Measurements from ENCODE around the gene DYNLRB2.

DYNLRB2 gene

DNA sequence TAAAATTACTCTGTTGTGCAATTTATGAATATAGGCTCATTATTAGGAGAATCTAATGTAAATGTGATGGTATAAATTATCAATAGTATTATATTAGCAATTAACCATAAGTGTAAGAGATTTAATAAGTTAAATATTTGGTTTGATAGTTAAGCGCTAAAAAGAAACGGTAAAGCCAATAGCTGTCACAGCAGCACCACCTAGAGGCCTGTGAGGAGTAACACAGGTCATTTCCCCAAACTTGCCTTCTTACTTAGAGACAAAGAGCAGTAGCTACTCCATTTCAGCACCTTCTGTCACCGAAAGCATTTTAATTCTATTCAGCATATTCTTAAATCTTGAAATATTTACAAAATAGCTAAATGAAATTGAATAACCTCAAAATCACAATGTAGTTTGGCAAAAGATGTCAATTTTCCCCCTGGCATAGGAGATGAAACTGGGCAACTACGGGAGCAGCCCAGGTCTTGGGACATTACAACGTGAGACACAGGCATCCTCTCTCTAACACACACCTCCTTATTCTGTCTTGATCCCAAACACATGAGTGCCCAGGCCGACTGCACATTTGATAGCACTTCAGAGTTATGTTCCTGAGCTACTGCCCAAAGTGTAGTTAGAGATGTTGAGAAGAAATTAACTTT is 14.3 kb upstream of the DYNLRB2 start:
- CTCF ChIA-PET = interaction anchor here (0.6 to 5.0 kb wide), 27 partner anchors 8 to 1734 kb away, joined by 3 to 44 read pairs (median 5); no protein-coding TSS in a partner anchor
- Histone ChIP-seq H3K4me1 (ENCODE audit: control extremely low read depth in 1 of 4, control insufficient read depth in 4 of 4, insufficient read depth in 4 of 4, low read length in 3 of 4) (peaks cover 0 to 2% (median 0%) of the 10 kb centered on the region in 4 experiments), H3K27me3 (replicated peaks in 2 of 5; ENCODE audit: control insufficient read depth in 4 of 5, insufficient read depth in 5 of 5, low read length in 4 of 5) (peaks cover 0 to 3% (median 0%) of the 10 kb centered on the region in 5 experiments), H3K27ac (ENCODE audit: insufficient read depth in 1 of 2, low read depth in 1 of 2, low read length in 2 of 2, poor library complexity in 1 of 2, severe bottlenecking in 2 of 2) (no peak overlapping the region), H3K36me3 (ENCODE audit: control insufficient read depth in 4 of 4, insufficient read depth in 4 of 4, low read length in 3 of 4) (no peaks in the 10 kb centered on the region), H3K4me3 (ENCODE audit: control insufficient read depth in 1 of 7, extremely low read depth in 1 of 7, insufficient read depth in 4 of 7, low read depth in 2 of 7, low read length in 6 of 7) (peak overlapping the region in 1 of 7 experiments; percentile 29), H3K9me3 (ENCODE audit: control extremely low read depth in 1 of 5, control insufficient read depth in 4 of 5, insufficient read depth in 2 of 5, low read depth in 1 of 5, low read length in 4 of 5) (no peaks in the 10 kb centered on the region)
- peak; percentile 68 to 86 (median 84) for DNase-seq
- WGBS (ENCODE audit: insufficient coverage) = 30% methylated on average over 2 of the region's 6 CpGs
- POLR2A ChIA-PET = no interaction called here

DNA sequence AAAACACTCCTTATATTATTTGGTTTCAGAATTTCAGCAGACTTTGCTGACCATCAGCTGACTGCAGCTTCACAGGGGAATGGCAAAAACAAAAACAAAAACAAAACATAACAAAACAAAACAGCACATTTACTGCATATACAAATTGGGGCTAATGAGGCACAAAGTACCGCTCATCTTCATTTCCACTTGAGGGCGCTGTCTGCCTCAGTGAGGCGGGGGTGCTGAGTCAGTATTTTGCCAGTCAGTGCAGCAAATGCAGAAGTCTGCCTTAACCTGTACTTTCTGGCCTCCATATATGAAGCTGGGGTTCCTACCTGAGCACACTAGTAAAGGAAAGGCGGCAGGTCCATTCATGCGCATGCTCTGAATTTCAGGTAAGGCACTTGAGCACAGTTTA is 13.5 kb upstream of the DYNLRB2 start:
- H3K4me3 ChIP-seq (ENCODE audit: control insufficient read depth in 1 of 7, extremely low read depth in 1 of 7, insufficient read depth in 4 of 7, low read depth in 2 of 7, low read length in 6 of 7) = no peak overlapping the region
- POLR2A ChIA-PET = no interaction called here

DNA sequence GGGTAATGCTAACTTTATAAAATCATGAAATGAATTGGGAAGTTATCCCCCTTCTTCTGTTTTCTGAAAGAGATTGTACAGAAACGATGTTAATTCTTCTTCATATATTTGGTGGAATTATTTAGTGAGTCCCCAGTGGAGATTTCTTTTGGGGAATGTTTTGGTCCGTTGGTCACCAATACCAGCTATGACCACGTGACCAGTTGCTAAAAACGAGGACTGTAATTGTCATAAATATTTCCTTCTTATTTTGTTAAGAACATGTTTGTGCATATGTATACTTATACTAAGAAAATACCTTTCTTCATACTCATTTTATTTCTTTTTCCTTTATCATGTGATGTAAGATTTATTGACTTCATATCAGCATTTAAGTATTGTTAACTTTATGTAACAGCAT is 10.3 kb upstream of the DYNLRB2 start:
- no peak overlapping the region for H3K27ac ChIP-seq (ENCODE audit: insufficient read depth in 1 of 2, low read depth in 1 of 2, low read length in 2 of 2, poor library complexity in 1 of 2, severe bottlenecking in 2 of 2)
- POLR2A ChIA-PET = no interaction called here
- H3K4me1 ChIP-seq (ENCODE audit: control extremely low read depth in 1 of 4, control insufficient read depth in 4 of 4, insufficient read depth in 4 of 4, low read length in 3 of 4) = peaks cover 0 to 2% (median 0%) of the 10 kb centered on the region in 4 experiments
- H3K36me3 ChIP-seq (ENCODE audit: control insufficient read depth in 4 of 4, insufficient read depth in 4 of 4, low read length in 3 of 4) = no peaks in the 10 kb centered on the region
- 100% methylated on average over 1 of the region's 4 CpGs for WGBS (ENCODE audit: insufficient coverage)
- peaks cover 0 to 8% (median 2%) of the 10 kb centered on the region in 5 experiments for H3K27me3 ChIP-seq (replicated peaks in 2 of 5; ENCODE audit: control insufficient read depth in 4 of 5, insufficient read depth in 5 of 5, low read length in 4 of 5)
- DNase-seq = no peak
- no peaks in the 10 kb centered on the region for H3K9me3 ChIP-seq (ENCODE audit: control extremely low read depth in 1 of 5, control insufficient read depth in 4 of 5, insufficient read depth in 2 of 5, low read depth in 1 of 5, low read length in 4 of 5)
- no peak overlapping the region for H3K4me3 ChIP-seq (ENCODE audit: control insufficient read depth in 1 of 7, extremely low read depth in 1 of 7, insufficient read depth in 4 of 7, low read depth in 2 of 7, low read length in 6 of 7)
- CTCF ChIA-PET = interaction anchor here (1.5 kb wide), 1 partner anchor 295 kb away, joined by 3 read pairs; no protein-coding TSS in a partner anchor

More for the DNA sequence above, 13.5 kb upstream of the DYNLRB2 start:
- Histone ChIP-seq H3K27me3 (replicated peaks in 2 of 5; ENCODE audit: control insufficient read depth in 4 of 5, insufficient read depth in 5 of 5, low read length in 4 of 5) (peaks cover 0 to 3% (median 0%) of the 10 kb centered on the region in 5 experiments), H3K4me1 (ENCODE audit: control extremely low read depth in 1 of 4, control insufficient read depth in 4 of 4, insufficient read depth in 4 of 4, low read length in 3 of 4) (peaks cover 0 to 2% (median 0%) of the 10 kb centered on the region in 4 experiments), H3K27ac (ENCODE audit: insufficient read depth in 1 of 2, low read depth in 1 of 2, low read length in 2 of 2, poor library complexity in 1 of 2, severe bottlenecking in 2 of 2) (no peak overlapping the region), H3K36me3 (ENCODE audit: control insufficient read depth in 4 of 4, insufficient read depth in 4 of 4, low read length in 3 of 4) (no peaks in the 10 kb centered on the region), H3K9me3 (ENCODE audit: control extremely low read depth in 1 of 5, control insufficient read depth in 4 of 5, insufficient read depth in 2 of 5, low read depth in 1 of 5, low read length in 4 of 5) (no peaks in the 10 kb centered on the region)
- WGBS (ENCODE audit: insufficient coverage) = 42% methylated on average over 5 of the region's 5 CpGs
- DNase-seq = peak; percentile 60 to 83 (median 83)
- CTCF ChIA-PET = interaction anchor here (0.8 to 5.0 kb wide), 24 partner anchors 12 to 327 kb away, joined by 3 to 44 read pairs (median 5); no protein-coding TSS in a partner anchor

DNA sequence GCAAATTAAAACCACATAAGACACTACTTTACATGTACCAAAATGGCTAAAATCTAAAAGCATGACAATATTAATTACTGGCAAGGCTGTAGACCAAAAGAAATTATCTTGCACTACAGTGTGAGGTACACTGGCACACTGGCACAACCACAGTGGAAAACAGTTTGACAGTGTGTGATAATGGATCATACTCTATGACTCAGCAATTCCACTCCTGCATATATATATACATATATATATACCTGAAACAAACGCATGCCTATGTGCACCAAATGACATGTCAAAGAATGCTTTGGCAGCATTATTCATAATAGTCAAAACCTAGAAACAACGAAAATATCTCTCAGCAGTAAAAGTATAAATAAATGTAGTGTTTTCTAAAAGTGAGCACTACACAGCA is 4.6 kb upstream of the DYNLRB2 start:
- POLR2A ChIA-PET = no interaction called here
- Histone ChIP-seq H3K9me3 (ENCODE audit: control extremely low read depth in 1 of 5, control insufficient read depth in 4 of 5, insufficient read depth in 2 of 5, low read depth in 1 of 5, low read length in 4 of 5) (no peaks in the 10 kb centered on the region), H3K27me3 (replicated peaks in 2 of 5; ENCODE audit: control insufficient read depth in 4 of 5, insufficient read depth in 5 of 5, low read length in 4 of 5) (peaks cover 2 to 10% (median 3%) of the 10 kb centered on the region in 5 experiments), H3K27ac (ENCODE audit: insufficient read depth in 1 of 2, low read depth in 1 of 2, low read length in 2 of 2, poor library complexity in 1 of 2, severe bottlenecking in 2 of 2) (no peak overlapping the region), H3K36me3 (ENCODE audit: control insufficient read depth in 4 of 4, insufficient read depth in 4 of 4, low read length in 3 of 4) (no peaks in the 10 kb centered on the region), H3K4me3 (ENCODE audit: control insufficient read depth in 1 of 7, extremely low read depth in 1 of 7, insufficient read depth in 4 of 7, low read depth in 2 of 7, low read length in 6 of 7) (no peak overlapping the region), H3K4me1 (ENCODE audit: control extremely low read depth in 1 of 4, control insufficient read depth in 4 of 4, insufficient read depth in 4 of 4, low read length in 3 of 4) (peaks cover 0 to 10% (median 3%) of the 10 kb centered on the region in 4 experiments)
- WGBS (ENCODE audit: insufficient coverage) = no CpG with 5 or more reads among the region's 2 CpGs
- peak in 1 of 3 donors; percentile 22 for DNase-seq
- CTCF ChIA-PET = no interaction called here

DNA sequence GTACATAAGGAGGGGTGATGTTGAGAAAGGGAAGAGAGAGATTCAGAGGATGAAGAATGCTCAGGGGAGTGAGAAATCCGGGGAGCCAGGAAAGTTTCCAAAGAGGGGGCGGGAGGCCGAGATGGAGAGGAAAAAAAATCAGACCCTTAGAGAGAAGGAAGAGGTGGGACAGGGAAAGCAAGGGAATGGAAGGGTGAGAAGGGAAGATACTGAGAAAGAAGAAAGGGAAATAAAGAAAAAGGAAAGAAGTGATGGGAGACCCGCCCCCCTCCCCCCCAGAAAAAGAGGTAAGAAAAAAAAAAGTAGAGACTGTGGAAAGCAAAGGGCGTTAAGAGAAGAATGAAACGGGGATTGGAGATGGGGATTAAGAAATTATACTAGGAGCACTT is 507 bp downstream of the DYNLRB2 start:
- no peak for DNase-seq
- Histone ChIP-seq H3K27ac (ENCODE audit: insufficient read depth in 1 of 2, low read depth in 1 of 2, low read length in 2 of 2, poor library complexity in 1 of 2, severe bottlenecking in 2 of 2) (peak overlapping the region; percentile 66 to 82), H3K27me3 (replicated peaks in 2 of 5; ENCODE audit: control insufficient read depth in 4 of 5, insufficient read depth in 5 of 5, low read length in 4 of 5) (peaks cover 0 to 5% (median 1%) of the 10 kb centered on the region in 5 experiments), H3K4me1 (ENCODE audit: control extremely low read depth in 1 of 4, control insufficient read depth in 4 of 4, insufficient read depth in 4 of 4, low read length in 3 of 4) (peaks cover 0 to 10% (median 3%) of the 10 kb centered on the region in 4 experiments), H3K4me3 (ENCODE audit: control insufficient read depth in 1 of 7, extremely low read depth in 1 of 7, insufficient read depth in 4 of 7, low read depth in 2 of 7, low read length in 6 of 7) (peak overlapping the region; percentile 55 to 84 (median 67)), H3K36me3 (ENCODE audit: control insufficient read depth in 4 of 4, insufficient read depth in 4 of 4, low read length in 3 of 4) (no peaks in the 10 kb centered on the region), H3K9me3 (ENCODE audit: control extremely low read depth in 1 of 5, control insufficient read depth in 4 of 5, insufficient read depth in 2 of 5, low read depth in 1 of 5, low read length in 4 of 5) (no peaks in the 10 kb centered on the region)
- ChIA-PET POLR2A (no interaction called here), CTCF (no interaction called here)
- WGBS (ENCODE audit: insufficient coverage) = 33% methylated on average over 5 of the region's 6 CpGs

DNA sequence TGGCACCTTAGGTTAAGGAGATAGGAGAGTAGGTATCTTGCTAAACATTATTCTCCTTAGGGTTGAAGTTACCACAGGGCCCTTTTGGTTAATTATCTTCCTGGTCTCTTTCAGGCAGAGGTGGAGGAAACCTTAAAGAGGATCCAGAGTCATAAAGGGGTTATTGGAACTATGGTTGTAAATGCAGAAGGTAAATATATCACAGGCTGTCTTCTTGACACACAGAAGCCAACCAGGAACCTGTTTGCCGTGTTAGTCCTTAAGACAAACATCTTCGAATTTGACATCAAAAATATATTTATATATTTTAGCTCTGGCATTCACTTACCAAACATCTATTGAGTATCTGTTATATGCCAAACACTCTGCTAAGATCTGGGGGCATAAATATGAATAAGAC is 2.4 kb downstream of the DYNLRB2 start:
- H3K27ac ChIP-seq (ENCODE audit: insufficient read depth in 1 of 2, low read depth in 1 of 2, low read length in 2 of 2, poor library complexity in 1 of 2, severe bottlenecking in 2 of 2) = no peak overlapping the region
- H3K36me3 ChIP-seq (ENCODE audit: control insufficient read depth in 4 of 4, insufficient read depth in 4 of 4, low read length in 3 of 4) = no peaks in the 10 kb centered on the region
- H3K4me3 ChIP-seq (ENCODE audit: control insufficient read depth in 1 of 7, extremely low read depth in 1 of 7, insufficient read depth in 4 of 7, low read depth in 2 of 7, low read length in 6 of 7) = no peak overlapping the region
- ChIA-PET CTCF (interaction anchor here (1.5 to 1.8 kb wide), 2 partner anchors 16 to 18 kb away, joined by 3 to 10 read pairs; no protein-coding TSS in a partner anchor), POLR2A (no interaction called here)
- DNase-seq = no peak
- no peaks in the 10 kb centered on the region for H3K9me3 ChIP-seq (ENCODE audit: control extremely low read depth in 1 of 5, control insufficient read depth in 4 of 5, insufficient read depth in 2 of 5, low read depth in 1 of 5, low read length in 4 of 5)
- H3K4me1 ChIP-seq (ENCODE audit: control extremely low read depth in 1 of 4, control insufficient read depth in 4 of 4, insufficient read depth in 4 of 4, low read length in 3 of 4) = peaks cover 0 to 10% (median 4%) of the 10 kb centered on the region in 4 experiments
- no CpG with 5 or more reads among the region's 2 CpGs for WGBS (ENCODE audit: insufficient coverage)
- H3K27me3 ChIP-seq (replicated peaks in 2 of 5; ENCODE audit: control insufficient read depth in 4 of 5, insufficient read depth in 5 of 5, low read length in 4 of 5) = no peaks in the 10 kb centered on the region

DNA sequence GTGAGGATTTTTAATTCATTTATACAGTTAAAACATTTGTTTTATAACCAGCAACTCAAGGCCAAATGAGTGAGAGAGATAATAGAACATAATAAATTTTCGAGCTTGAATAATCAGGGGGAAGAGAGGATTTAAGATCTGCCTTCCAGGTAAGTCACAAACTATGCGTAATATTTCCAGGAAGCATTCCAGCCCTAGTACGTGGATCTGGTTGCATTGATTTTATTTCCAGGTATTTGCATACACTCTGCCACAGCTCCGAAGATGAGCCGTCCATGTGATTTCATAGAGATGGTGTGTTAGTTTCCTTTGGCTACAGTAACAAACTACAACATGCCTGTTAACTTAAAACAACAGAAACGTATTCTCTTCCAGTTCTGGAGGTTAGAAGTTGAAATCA is 3.5 kb downstream of the DYNLRB2 start:
- no peaks in the 10 kb centered on the region for H3K36me3 ChIP-seq (ENCODE audit: control insufficient read depth in 4 of 4, insufficient read depth in 4 of 4, low read length in 3 of 4)
- no peak overlapping the region for H3K4me3 ChIP-seq (ENCODE audit: control insufficient read depth in 1 of 7, extremely low read depth in 1 of 7, insufficient read depth in 4 of 7, low read depth in 2 of 7, low read length in 6 of 7)
- H3K9me3 ChIP-seq (ENCODE audit: control extremely low read depth in 1 of 5, control insufficient read depth in 4 of 5, insufficient read depth in 2 of 5, low read depth in 1 of 5, low read length in 4 of 5) = no peaks in the 10 kb centered on the region
- CTCF ChIA-PET = interaction anchor here (1.5 kb wide), 1 partner anchor 17 kb away, joined by 3 read pairs; no protein-coding TSS in a partner anchor
- H3K4me1 ChIP-seq (ENCODE audit: control extremely low read depth in 1 of 4, control insufficient read depth in 4 of 4, insufficient read depth in 4 of 4, low read length in 3 of 4) = peaks cover 0 to 10% (median 4%) of the 10 kb centered on the region in 4 experiments
- POLR2A ChIA-PET = no interaction called here
- WGBS (ENCODE audit: insufficient coverage) = 100% methylated on average over 3 of the region's 6 CpGs
- no peak for DNase-seq
- no peaks in the 10 kb centered on the region for H3K27me3 ChIP-seq (replicated peaks in 2 of 5; ENCODE audit: control insufficient read depth in 4 of 5, insufficient read depth in 5 of 5, low read length in 4 of 5)
- H3K27ac ChIP-seq (ENCODE audit: insufficient read depth in 1 of 2, low read depth in 1 of 2, low read length in 2 of 2, poor library complexity in 1 of 2, severe bottlenecking in 2 of 2) = no peak overlapping the region

All from common myeloid progenitor, CD34-positive (primary cell).